Cardiac fibroblast (primary cell): ENCODE data around the gene RPL3.
"Not testable (repeated sequence)": the region's sequence is repeated elsewhere in the genome, so short reads cannot be mapped to it uniquely, and the experiment has no call there.

ENCODE experiments used
- DNase-seq, 2 donors: peaks; one replicate each; pipeline versions ENCODE4 v3.0.0 to v3.0.0-alpha.2; 2010; ENCODE audit warnings: low read depth in 2 of 2
- H3K4me3 ChIP-seq, 2 donors: replicated peaks in 1 of 2; 1 replicate in 1 of 2; 2 replicates in 1 of 2; pipeline ENCODE4 v1.5.1; 2011; ENCODE audit warnings: low read depth in 2 of 2, low read length in 2 of 2, mild to moderate bottlenecking in 2 of 2, moderate library complexity in 1 of 2
- CTCF ChIP-seq: IDR thresholded peaks from one replicate; pipeline ENCODE4 v1.5.1; 2011; ENCODE audit warnings: low read depth, mild to moderate bottlenecking, low read length, inconsistent platforms

Gene RPL3

GRCh38 chr22:39359659-39360195 is 40.3 kb upstream of the RPL3 start:
- no peak overlapping the region for H3K4me3 ChIP-seq
- no peak for DNase-seq
- TF ChIP-seq CTCF = no peak

DNA sequence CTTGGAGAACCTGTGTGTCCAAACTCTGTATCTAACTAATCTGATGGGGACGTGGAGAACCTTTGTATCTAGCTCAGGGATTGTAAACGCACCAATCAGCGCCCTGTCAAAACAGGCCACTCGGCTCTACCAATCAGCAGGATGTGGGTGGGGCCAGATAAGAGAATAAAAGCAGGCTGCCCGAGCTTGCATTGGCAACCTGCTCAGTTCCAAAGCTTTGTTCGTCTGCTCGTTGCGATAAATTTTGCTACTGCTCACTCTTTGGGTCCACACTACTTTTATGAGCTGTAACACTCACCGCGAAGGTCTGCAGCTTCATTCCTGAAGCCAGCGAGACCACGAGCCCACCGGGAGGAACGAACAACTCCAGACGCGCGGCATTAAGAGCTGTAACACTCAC is 38.8 kb upstream of the RPL3 start:
- not testable (repeated sequence) for H3K4me3 ChIP-seq, DNase-seq

- not testable (repeated sequence) for DNase-seq, H3K4me3 ChIP-seq
Observed at GRCh38 chr22:39357110-39358108, 38.0 kb upstream of the RPL3 start.

- H3K4me3 ChIP-seq = no peak overlapping the region
- no peak for DNase-seq
- no peak for TF ChIP-seq CTCF
Observed at GRCh38 chr22:39356464-39356863, 37.0 kb upstream of the RPL3 start.

- not testable (repeated sequence) for DNase-seq, H3K4me3 ChIP-seq
Observed at GRCh38 chr22:39355805-39356204, 36.4 kb upstream of the RPL3 start.

DNA sequence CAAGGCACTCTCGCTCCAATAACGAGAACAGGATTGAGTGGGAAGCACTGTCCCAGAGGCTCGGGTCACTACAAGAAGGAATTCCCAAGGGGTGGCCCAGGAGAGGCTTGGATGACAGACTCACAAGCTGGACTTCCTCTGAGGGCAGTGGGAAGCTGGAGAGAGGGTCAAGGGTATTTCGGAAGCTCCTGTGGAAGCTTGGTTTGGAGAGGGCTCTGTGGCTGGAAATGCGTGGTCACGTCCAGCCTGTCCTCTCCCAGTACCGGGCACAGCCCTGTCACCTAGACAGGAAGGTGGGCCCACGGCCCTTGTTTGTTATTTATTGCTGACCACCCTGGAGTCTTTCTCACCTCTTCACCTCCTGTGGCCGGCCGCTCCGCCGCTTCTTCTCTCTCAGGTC is 35.7 kb upstream of the RPL3 start:
- DNase-seq = no peak
- H3K4me3 ChIP-seq = no peak overlapping the region
- TF ChIP-seq CTCF = no peak

DNA sequence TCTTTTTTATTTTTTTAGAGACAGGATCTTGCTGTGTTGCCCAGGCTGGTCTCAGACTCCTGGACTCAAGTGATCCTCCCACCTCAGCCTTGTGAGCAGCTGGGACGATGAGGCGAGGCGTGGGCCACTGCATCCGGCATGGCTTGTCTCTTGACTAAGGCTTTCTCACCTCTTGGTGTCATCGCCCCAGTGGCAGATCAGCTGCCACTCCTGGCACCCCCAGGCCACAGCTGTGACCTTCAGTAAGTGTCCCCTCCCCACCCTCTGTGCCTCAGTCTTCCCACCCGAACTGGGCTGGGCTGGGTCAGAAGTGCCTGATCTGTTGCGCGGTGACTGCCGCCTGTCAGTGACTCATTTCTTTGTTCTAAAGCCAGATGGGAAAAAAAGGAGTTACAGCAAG is 33.9 kb upstream of the RPL3 start:
- H3K4me3 ChIP-seq = no peak overlapping the region
- peak in 1 of 2 donors; percentile 31 for DNase-seq
- TF ChIP-seq CTCF = no peak

GRCh38 chr22:39352306-39352891 is 33.0 kb upstream of the RPL3 start:
- no peak for TF ChIP-seq CTCF
- DNase-seq = no peak
- no peak overlapping the region for H3K4me3 ChIP-seq
